ENCODE measurements around the gene PDZRN3.

GRCh38 chr3:73419179-73419803 is 205.4 kb downstream of the PDZRN3 start:
- TF ChIP-seq, protein P1, sequence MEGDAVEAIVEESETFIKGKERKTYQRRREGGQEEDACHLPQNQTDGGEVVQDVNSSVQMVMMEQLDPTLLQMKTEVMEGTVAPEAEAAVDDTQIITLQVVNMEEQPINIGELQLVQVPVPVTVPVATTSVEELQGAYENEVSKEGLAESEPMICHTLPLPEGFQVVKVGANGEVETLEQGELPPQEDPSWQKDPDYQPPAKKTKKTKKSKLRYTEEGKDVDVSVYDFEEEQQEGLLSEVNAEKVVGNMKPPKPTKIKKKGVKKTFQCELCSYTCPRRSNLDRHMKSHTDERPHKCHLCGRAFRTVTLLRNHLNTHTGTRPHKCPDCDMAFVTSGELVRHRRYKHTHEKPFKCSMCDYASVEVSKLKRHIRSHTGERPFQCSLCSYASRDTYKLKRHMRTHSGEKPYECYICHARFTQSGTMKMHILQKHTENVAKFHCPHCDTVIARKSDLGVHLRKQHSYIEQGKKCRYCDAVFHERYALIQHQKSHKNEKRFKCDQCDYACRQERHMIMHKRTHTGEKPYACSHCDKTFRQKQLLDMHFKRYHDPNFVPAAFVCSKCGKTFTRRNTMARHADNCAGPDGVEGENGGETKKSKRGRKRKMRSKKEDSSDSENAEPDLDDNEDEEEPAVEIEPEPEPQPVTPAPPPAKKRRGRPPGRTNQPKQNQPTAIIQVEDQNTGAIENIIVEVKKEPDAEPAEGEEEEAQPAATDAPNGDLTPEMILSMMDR (IDR thresholded peaks at IDR 0.05), result peak in 1 of 12 donors; percentile 11
- no peak for TF ChIP-seq POLR2A (IDR thresholded peaks at IDR 0.05)

Data from heart left ventricle (tissue), 13 donors.